Transverse colon (tissue), 4 donors: ENCODE results near the gene PRKCA.

ENCODE experiments used
- POLR2A ChIP-seq: fragments of 450-650 bp; IDR thresholded peaks from one replicate; pipeline ENCODE4 v1.6.1; 2016; ENCODE audit warnings: antibody characterized with exemption, mild to moderate bottlenecking, moderate library complexity
- POLR2AphosphoS5 ChIP-seq, 3 donors: sonication (generic); formaldehyde crosslinking; IDR thresholded peaks; one replicate each; pipeline ENCODE4 v1.6.1; 2016; ENCODE audit warnings: antibody characterized with exemption in 3 of 3
- TF ChIP-seq, protein P1 (sequence below), 5 experiments: fragments of 200-600 bp in 3 of 5; fragments of 450-650 bp in 2 of 5; sonication (generic) in 3 of 5; IDR thresholded peaks; 1 replicate in 2 of 5; 2 replicates in 3 of 5; pipeline ENCODE4 v1.5.1; 2016 to 2017; ENCODE audit warnings: antibody characterized with exemption in 5 of 5, inconsistent platforms in 3 of 5, mild to moderate bottlenecking in 2 of 5, moderate library complexity in 1 of 5

DNA sequence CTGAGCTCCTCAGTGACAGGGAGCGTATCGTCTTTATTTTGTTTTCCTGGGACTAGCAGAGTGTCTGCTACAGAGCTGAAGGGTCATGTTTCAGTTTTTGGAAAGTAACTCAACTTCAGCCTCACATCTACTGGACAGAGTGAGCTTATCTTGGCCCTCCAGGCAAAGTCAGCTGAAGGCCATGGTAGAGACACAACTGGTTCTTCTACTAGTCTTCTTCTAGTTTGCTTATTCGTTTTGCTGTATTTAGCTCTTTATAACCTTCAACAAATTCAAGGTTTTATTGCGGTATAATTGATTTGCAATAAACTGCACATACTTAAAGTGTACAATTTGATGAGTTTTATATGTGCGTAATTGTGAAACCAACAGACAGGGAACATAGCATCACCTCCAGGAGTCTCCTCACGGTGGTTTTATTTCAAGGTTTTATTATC, 6.1 kb upstream of the PRKCA start:
- TF ChIP-seq POLR2AphosphoS5 (IDR thresholded peaks at IDR 0.05) (no peak), POLR2A (no peak)
- TF ChIP-seq, protein P1, sequence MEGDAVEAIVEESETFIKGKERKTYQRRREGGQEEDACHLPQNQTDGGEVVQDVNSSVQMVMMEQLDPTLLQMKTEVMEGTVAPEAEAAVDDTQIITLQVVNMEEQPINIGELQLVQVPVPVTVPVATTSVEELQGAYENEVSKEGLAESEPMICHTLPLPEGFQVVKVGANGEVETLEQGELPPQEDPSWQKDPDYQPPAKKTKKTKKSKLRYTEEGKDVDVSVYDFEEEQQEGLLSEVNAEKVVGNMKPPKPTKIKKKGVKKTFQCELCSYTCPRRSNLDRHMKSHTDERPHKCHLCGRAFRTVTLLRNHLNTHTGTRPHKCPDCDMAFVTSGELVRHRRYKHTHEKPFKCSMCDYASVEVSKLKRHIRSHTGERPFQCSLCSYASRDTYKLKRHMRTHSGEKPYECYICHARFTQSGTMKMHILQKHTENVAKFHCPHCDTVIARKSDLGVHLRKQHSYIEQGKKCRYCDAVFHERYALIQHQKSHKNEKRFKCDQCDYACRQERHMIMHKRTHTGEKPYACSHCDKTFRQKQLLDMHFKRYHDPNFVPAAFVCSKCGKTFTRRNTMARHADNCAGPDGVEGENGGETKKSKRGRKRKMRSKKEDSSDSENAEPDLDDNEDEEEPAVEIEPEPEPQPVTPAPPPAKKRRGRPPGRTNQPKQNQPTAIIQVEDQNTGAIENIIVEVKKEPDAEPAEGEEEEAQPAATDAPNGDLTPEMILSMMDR (IDR thresholded peaks at IDR 0.05): peak in 1 of 5 experiments; percentile 11
